Measurements from ENCODE around the gene DPCD. TPM values are rescaled to one million over a fixed set of nuclear protein-coding genes. Genes with fewer than 3 reads are reported as not detected.

DPCD gene
- polyA plus RNA-seq, 1 experiment: 46.4 TPM

GRCh38 chr10:101567165-101568006 is 20.7 kb upstream of the DPCD start:
- ChIA-PET CTCF (interaction anchor here (3.9 to 7.8 kb wide), 2 partner anchors 11 to 355 kb away, joined by 32 to 115 read pairs; no protein-coding TSS in a partner anchor), POLR2A (no interaction called here)
- DNase-seq (ENCODE audit: low read depth): no peak
- TF ChIP-seq CTCF (IDR thresholded peaks at IDR 0.05; ENCODE audit: insufficient read depth, low read depth, low read length): no peak
- no peaks in the 10 kb centered on the region for H3K36me3 ChIP-seq (ENCODE audit: control insufficient read depth, insufficient read depth, low read length)
- peaks cover 31% of the 10 kb centered on the region for H3K27me3 ChIP-seq (ENCODE audit: control insufficient read depth, insufficient read depth, low read length)
- H3K4me3 ChIP-seq (ENCODE audit: low read depth, low read length): no peak overlapping the region

DNA sequence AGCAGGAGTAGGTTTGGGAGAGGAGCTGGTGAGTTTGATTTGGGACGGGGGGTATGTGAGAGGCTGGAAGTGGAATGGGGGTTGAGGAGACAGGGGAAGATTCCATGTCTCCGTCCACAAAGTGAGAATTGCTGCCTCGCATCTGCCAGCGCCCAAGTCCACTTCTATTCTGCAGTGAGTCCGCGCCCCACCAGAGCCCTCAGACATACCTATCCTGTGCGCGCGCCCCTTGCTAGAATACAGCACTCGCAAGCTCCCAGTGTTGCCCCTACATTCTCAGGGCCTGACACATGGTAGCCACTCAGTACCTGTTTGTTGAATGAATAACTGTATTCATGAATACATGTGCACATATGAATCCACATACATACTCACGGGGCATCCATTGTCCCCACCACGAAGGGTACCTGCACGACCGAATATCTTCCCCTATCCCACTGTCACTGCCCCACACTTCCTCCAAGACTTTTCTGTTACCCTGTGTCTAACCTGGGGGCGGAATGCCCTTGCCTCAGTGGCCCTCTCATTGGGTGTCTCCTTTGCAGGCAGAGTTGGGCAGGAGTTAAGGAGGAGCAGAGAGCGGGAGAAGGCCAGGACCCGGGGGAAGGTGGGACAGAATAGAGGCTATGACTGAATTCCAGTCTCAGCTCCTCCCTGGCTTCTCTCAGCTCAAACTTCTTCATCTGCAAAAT is 19.9 kb upstream of the DPCD start:
- CTCF ChIA-PET: interaction anchor here (1.5 to 7.8 kb wide), 3 partner anchors 12 to 355 kb away, joined by 5 to 115 read pairs (median 32); no protein-coding TSS in a partner anchor
- POLR2A ChIA-PET: no interaction called here
- TF ChIP-seq CTCF (IDR thresholded peaks at IDR 0.05; ENCODE audit: insufficient read depth, low read depth, low read length): no peak
- Histone ChIP-seq H3K36me3 (ENCODE audit: control insufficient read depth, insufficient read depth, low read length) (no peaks in the 10 kb centered on the region), H3K27me3 (ENCODE audit: control insufficient read depth, insufficient read depth, low read length) (peaks cover 30% of the 10 kb centered on the region), H3K4me3 (ENCODE audit: low read depth, low read length) (no peak overlapping the region)
- DNase-seq (ENCODE audit: low read depth): no peak

DNA sequence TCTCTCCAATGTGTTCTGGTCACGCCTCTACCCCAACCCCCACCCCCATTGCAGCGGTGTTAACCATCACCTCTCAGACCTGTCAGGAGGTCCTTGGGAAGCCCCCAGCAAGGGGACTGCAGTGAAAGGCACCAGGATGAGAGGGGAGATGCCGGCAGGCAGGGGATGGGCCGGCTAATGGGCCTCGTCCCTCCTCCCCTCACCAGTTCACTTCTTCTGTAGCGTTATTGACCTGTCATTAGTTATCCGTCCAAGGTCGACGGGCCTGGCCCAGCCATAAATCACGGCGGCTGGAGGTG is 18.8 kb upstream of the DPCD start:
- H3K36me3 ChIP-seq (ENCODE audit: control insufficient read depth, insufficient read depth, low read length): no peaks in the 10 kb centered on the region
- TF ChIP-seq CTCF (IDR thresholded peaks at IDR 0.05; ENCODE audit: insufficient read depth, low read depth, low read length): no peak
- CTCF ChIA-PET: interaction anchor here (0.6 to 7.8 kb wide), 30 partner anchors 8 to 518 kb away, joined by 3 to 115 read pairs (median 4); partner anchors contain the start of genes DPCD and POLL
- peaks cover 30% of the 10 kb centered on the region for H3K27me3 ChIP-seq (ENCODE audit: control insufficient read depth, insufficient read depth, low read length)
- peak overlapping the region; percentile 71 for H3K4me3 ChIP-seq (ENCODE audit: low read depth, low read length)
- POLR2A ChIA-PET: interaction anchor here (0.6 kb wide), 1 partner anchor 135 kb away, joined by 4 read pairs; no protein-coding TSS in a partner anchor
- DNase-seq (ENCODE audit: low read depth): no peak

DNA sequence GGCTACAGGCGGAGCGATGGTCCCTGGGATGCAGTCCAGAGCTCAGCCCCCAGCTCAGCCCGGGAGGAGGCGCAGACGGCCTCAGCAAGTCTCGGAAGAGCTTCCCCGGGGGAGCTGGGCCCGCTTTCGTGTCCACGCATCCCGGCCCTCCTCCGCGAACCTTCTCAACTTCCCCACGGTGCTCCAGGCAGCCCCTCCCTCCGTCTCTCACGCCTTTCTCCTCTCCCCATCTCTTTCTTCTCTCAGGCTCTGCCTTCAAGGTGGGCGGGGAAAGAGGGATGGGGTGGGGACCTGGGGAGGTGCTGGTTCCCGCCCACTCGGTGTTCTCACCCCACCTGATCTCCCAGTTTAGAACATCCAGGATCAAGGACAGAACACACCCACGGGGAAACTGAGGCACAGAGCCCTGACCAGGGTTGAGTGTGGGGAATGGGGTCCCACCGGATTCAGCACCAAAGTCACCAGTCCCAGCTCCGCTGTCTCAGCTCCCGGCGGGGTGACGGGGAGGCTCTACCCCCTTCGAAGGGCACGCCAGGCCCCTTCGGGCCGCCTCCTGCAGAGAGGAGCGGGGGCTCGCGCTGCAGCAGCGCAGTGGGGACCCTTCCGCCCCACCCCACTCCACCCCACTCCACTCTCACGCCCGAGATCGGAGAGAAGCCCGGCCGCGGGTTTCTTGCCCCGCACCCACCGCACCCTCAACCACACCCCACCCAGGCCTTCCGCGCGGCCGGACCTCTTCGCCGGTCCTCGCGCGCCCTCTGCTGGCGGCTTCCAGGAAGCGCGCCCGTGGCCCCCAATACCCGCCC is 18.3 kb upstream of the DPCD start:
- DNase-seq (ENCODE audit: low read depth): no peak
- Histone ChIP-seq H3K4me3 (ENCODE audit: low read depth, low read length) (peak overlapping the region; percentile 71), H3K36me3 (ENCODE audit: control insufficient read depth, insufficient read depth, low read length) (no peaks in the 10 kb centered on the region), H3K27me3 (ENCODE audit: control insufficient read depth, insufficient read depth, low read length) (peaks cover 29% of the 10 kb centered on the region)
- ChIA-PET CTCF (interaction anchor here (0.6 to 7.8 kb wide), 38 partner anchors 9 to 518 kb away, joined by 3 to 115 read pairs (median 4); partner anchors contain the start of genes DPCD and POLL), POLR2A (interaction anchor here (0.6 kb wide), 1 partner anchor 136 kb away, joined by 4 read pairs; no protein-coding TSS in a partner anchor)
- TF ChIP-seq CTCF (IDR thresholded peaks at IDR 0.05; ENCODE audit: insufficient read depth, low read depth, low read length): peak; percentile 72
